WI38 (cell line): ENCODE measurements around the gene JAK3.

Source experiments
- H3K4me3 ChIP-seq: 2 replicates; pipeline ENCODE4 v1.5.1; 2011; ENCODE audit warnings: low read depth, mild to moderate bottlenecking, control low read depth, low read length
- TF ChIP-seq, protein P1 (sequence below): IDR thresholded peaks from 2 replicates; pipeline ENCODE4 v1.5.1; 2012; ENCODE audit warnings: low read depth, mild to moderate bottlenecking, control low read depth, low read length

The JAK3 gene

DNA sequence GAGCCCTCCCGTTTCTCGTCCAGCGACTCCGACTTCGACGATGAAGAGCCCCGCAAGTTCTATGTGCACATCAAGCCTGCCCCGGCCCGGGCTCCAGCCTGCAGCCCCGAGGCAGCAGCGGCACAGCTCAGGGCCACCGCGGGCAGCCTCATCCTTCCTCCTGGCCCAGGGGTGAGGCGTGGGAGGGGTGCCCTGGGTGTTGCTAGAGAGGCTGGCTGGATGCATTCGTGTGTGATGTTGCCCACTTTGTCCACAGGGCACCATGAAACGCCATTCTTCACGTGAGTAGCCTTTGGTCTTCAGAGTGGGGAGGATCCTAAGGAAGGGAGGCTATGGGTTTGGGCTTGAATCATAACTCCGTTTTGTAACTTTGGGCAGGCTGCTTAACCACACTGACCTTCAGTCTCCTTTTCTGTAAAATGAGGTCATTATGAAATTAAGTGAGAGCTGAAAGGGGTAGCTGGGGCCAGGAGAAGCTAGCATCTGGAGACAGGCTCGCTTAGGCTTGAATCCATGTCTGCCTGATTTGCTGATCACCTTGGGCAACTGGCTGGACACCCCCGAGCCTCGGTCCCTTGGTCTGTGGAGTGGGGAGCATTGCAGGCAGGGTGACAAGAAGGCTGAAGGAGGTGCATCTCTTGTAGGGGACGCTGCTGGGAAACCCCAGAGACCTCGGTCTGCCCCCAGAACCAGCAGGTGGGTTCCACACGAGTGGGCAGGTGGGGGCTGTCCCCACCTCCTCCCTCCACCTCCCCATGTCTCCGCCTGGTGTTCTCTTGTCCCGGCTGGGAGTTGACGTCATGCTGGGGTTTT, 71.6 kb downstream of the JAK3 start:
- TF ChIP-seq, protein P1, sequence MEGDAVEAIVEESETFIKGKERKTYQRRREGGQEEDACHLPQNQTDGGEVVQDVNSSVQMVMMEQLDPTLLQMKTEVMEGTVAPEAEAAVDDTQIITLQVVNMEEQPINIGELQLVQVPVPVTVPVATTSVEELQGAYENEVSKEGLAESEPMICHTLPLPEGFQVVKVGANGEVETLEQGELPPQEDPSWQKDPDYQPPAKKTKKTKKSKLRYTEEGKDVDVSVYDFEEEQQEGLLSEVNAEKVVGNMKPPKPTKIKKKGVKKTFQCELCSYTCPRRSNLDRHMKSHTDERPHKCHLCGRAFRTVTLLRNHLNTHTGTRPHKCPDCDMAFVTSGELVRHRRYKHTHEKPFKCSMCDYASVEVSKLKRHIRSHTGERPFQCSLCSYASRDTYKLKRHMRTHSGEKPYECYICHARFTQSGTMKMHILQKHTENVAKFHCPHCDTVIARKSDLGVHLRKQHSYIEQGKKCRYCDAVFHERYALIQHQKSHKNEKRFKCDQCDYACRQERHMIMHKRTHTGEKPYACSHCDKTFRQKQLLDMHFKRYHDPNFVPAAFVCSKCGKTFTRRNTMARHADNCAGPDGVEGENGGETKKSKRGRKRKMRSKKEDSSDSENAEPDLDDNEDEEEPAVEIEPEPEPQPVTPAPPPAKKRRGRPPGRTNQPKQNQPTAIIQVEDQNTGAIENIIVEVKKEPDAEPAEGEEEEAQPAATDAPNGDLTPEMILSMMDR, result no peak
- H3K4me3 ChIP-seq, result no peak overlapping the region

DNA sequence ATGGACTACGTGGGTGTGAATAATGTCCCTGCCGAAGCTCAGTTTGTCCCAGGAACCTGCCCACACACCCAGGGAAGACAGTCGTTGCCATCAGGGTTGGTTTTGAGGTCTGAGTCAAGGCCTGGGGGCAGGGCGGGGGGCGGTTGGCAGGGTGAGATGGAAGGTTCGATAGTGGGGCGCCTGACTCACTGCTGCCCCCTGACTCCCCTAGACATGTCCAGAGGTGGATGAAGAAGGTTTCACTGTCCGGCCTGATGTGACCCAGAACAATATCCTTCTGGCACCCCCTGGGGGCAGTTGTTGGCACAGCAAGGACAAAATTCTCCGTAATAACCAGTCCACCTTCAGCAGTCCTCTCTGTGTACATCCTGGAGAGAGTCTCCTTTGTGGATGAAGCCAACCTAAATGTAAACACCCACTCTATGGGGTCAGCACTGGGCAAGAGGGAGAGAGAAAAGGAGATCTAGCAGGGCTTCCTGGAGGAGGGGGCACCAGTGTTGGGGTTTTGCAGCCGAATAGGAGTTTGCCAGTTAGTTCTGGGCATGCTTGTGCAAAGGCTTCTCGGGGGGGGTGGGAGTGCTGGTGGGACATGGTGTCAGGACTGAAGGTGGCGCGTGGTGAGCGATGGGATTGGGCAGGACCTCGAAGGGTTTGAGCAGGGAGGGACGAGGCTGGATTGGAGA, 72.4 kb downstream of the JAK3 start:
- no peak overlapping the region for H3K4me3 ChIP-seq
- TF ChIP-seq, protein P1, result peak; percentile 88
